ENCODE results near the gene HMGXB4. TPM values are rescaled to one million over a fixed set of nuclear protein-coding genes. Genes with fewer than 3 reads are reported as not detected.

Gene HMGXB4
- total RNA-seq, 2 experiments from 2014 or later, result 41.4 to 44.1 TPM

DNA sequence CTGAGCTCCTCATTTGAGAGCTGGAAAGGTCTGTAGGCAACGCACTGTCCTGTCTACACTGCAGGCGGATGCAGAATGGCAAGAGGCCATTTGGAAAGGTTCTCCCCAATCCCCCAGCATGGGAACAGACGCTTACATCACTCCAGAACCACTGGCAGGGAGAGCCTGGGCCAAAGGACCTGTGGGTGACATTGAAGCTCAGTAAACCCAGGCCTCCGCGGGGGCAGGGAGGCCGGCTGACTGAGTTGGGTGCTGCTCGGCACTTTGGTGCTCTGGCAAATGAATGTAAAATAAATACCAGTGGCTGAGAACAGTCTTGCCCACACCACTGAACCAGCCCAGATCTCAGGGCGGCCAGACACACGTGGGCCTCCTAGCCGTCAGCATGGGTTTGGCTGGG, 64.8 kb downstream of the HMGXB4 start:
- H3K27me3 Mint-ChIP-seq, result no peaks in the 10 kb centered on the region
- ATAC-seq (ENCODE audit: poor library complexity) (no peak), DNase-seq (no peak)
- intact Hi-C loops (cut with DNase I, micrococcal nuclease), result no loop called here
- peaks cover 79% of the 10 kb centered on the region for H3K36me3 Mint-ChIP-seq (ENCODE audit: low read depth)
- Histone ChIP-seq H3K9me3 (ENCODE audit: control insufficient read depth in 1 of 2, insufficient read depth in 1 of 2, low read length in 2 of 2) (no peaks in the 10 kb centered on the region), H3K4me1 (ENCODE audit: insufficient read depth, low read length) (no peaks in the 10 kb centered on the region), H3K27me3 (ENCODE audit: control insufficient read depth in 1 of 2, insufficient read depth in 2 of 2, low read length in 2 of 2) (no peaks in the 10 kb centered on the region), H3K27ac (ENCODE audit: low read depth in 1 of 2, low read length in 2 of 2) (no peak overlapping the region), H3K4me3 (ENCODE audit: low read length) (no peak overlapping the region), H3K36me3 (ENCODE audit: insufficient read depth, low read length) (peaks cover 86% of the 10 kb centered on the region)
- ChIA-PET CTCF (no interaction called here), POLR2A (no interaction called here)
- no peaks in the 10 kb centered on the region for H3K4me1 Mint-ChIP-seq (ENCODE audit: low read depth)
- TF ChIP-seq, protein P1, sequence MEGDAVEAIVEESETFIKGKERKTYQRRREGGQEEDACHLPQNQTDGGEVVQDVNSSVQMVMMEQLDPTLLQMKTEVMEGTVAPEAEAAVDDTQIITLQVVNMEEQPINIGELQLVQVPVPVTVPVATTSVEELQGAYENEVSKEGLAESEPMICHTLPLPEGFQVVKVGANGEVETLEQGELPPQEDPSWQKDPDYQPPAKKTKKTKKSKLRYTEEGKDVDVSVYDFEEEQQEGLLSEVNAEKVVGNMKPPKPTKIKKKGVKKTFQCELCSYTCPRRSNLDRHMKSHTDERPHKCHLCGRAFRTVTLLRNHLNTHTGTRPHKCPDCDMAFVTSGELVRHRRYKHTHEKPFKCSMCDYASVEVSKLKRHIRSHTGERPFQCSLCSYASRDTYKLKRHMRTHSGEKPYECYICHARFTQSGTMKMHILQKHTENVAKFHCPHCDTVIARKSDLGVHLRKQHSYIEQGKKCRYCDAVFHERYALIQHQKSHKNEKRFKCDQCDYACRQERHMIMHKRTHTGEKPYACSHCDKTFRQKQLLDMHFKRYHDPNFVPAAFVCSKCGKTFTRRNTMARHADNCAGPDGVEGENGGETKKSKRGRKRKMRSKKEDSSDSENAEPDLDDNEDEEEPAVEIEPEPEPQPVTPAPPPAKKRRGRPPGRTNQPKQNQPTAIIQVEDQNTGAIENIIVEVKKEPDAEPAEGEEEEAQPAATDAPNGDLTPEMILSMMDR (IDR thresholded peaks at IDR 0.05), result no peak
- H3K27ac Mint-ChIP-seq, result no peak overlapping the region
- H3K4me3 Mint-ChIP-seq, result no peak overlapping the region
- H3K9me3 Mint-ChIP-seq, result no peaks in the 10 kb centered on the region

- Histone ChIP-seq H3K36me3 (ENCODE audit: insufficient read depth, low read length) (peaks cover 88% of the 10 kb centered on the region), H3K27me3 (ENCODE audit: control insufficient read depth in 1 of 2, insufficient read depth in 2 of 2, low read length in 2 of 2) (no peaks in the 10 kb centered on the region), H3K4me1 (ENCODE audit: insufficient read depth, low read length) (peaks cover under 1% of the 10 kb centered on the region), H3K9me3 (ENCODE audit: control insufficient read depth in 1 of 2, insufficient read depth in 1 of 2, low read length in 2 of 2) (no peaks in the 10 kb centered on the region), H3K27ac (ENCODE audit: low read depth in 1 of 2, low read length in 2 of 2) (no peak overlapping the region), H3K4me3 (ENCODE audit: low read length) (no peak overlapping the region)
- Mint-ChIP-seq H3K36me3 (ENCODE audit: low read depth) (peaks cover 79% of the 10 kb centered on the region), H3K27me3 (no peaks in the 10 kb centered on the region), H3K4me3 (no peak overlapping the region), H3K4me1 (ENCODE audit: low read depth) (no peaks in the 10 kb centered on the region), H3K27ac (no peak overlapping the region), H3K9me3 (no peaks in the 10 kb centered on the region)
- CTCF ChIA-PET, result no interaction called here
- ATAC-seq (ENCODE audit: poor library complexity) (no peak), DNase-seq (no peak)
- TF ChIP-seq, protein P1 (IDR thresholded peaks at IDR 0.05), result no peak
- intact Hi-C loops (cut with DNase I, micrococcal nuclease), result no loop called here
- POLR2A ChIA-PET, result no interaction called here
These were observed 65.6 kb downstream of the HMGXB4 start for GRCh38 chr22:35322893-35323292.

- no peak overlapping the region for H3K27ac ChIP-seq (ENCODE audit: low read depth in 1 of 2, low read length in 2 of 2)
- Mint-ChIP-seq H3K4me1 (ENCODE audit: low read depth) (peaks cover 4% of the 10 kb centered on the region), H3K4me3 (no peak overlapping the region), H3K27ac (no peak overlapping the region), H3K36me3 (ENCODE audit: low read depth) (peaks cover 79% of the 10 kb centered on the region), H3K9me3 (no peaks in the 10 kb centered on the region), H3K27me3 (no peaks in the 10 kb centered on the region)
- H3K4me3 ChIP-seq (ENCODE audit: low read length), result no peak overlapping the region
- peaks cover 88% of the 10 kb centered on the region for H3K36me3 ChIP-seq (ENCODE audit: insufficient read depth, low read length)
- no peak for ATAC-seq (ENCODE audit: poor library complexity)
- H3K4me1 ChIP-seq (ENCODE audit: insufficient read depth, low read length), result peaks cover 4% of the 10 kb centered on the region
- no peaks in the 10 kb centered on the region for H3K27me3 ChIP-seq (ENCODE audit: control insufficient read depth in 1 of 2, insufficient read depth in 2 of 2, low read length in 2 of 2)
- TF ChIP-seq, protein P1 (IDR thresholded peaks at IDR 0.05), result no peak
- H3K9me3 ChIP-seq (ENCODE audit: control insufficient read depth in 1 of 2, insufficient read depth in 1 of 2, low read length in 2 of 2), result no peaks in the 10 kb centered on the region
- ChIA-PET CTCF (no interaction called here), POLR2A (no interaction called here)
- intact Hi-C loops (cut with DNase I, micrococcal nuclease), result no loop called here
- DNase-seq, result no peak
These were observed 66.0 kb downstream of the HMGXB4 start for GRCh38 chr22:35323305-35323704.
